ENCODE results near the gene TARBP1.
"Not testable (repeated sequence)": the region's sequence is repeated elsewhere in the genome, so short reads cannot be mapped to it uniquely, and the experiment has no call there.

TARBP1 gene

DNA sequence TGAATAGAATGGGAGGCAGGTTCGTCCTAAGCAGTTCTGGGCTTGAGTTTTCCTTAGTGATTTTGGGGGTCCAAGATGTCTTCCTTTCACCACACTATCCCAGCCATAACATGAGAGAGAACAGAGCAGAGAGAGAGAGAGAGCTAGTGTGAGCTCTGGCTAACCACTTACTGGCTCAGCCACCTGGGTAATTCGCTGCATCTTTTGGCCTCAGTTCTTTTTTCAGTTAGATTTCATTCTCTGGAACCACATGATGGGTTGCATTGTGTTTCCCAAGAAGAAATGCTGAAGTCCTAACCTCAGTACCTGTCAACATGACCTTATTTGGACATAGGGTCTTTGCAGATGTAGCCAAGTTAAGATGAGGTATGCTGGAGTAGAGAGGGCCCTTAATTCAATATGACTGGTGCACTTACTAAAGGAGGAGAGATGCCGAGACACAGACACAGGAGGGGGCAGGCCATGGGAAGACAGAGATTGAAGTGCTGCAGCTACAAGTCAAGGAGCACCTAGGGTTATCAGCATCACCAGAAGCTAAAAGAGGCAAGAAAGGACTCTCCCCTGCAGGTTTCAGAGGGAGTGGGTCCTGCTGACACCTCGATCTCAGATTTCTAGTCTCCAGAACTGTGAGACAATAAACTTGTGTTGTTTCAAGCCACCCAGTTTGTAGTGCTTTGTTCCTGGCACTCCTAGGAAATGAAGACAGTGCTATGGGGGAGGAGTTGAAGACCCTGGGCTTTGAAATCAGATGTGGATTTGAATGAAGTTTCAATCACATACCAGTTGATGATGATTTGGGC lies 26.2 kb upstream of the TARBP1 start:
- no peak for DNase-seq (ENCODE audit: low read depth, low spot score)

DNA sequence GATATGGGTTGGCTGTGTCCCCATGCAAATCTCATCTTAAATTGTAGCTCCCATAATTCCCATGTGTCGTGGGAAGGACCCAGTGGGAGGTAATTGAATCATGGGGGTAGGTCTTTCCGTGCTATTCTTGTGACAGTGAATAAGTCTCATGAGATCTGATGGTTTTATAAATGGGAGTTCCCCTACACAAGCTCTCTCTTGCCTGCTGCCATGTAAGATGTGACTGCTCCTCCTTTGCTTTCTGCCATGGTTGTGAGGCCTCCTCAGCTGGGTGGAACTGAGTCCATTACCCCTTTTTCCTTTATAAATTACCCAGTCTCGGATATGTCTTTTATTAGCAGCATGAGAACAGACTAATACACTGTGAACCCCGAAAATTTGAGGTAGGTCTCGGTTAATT lies 25.3 kb upstream of the TARBP1 start:
- not testable (repeated sequence) for DNase-seq (ENCODE audit: low read depth, low spot score)

DNA sequence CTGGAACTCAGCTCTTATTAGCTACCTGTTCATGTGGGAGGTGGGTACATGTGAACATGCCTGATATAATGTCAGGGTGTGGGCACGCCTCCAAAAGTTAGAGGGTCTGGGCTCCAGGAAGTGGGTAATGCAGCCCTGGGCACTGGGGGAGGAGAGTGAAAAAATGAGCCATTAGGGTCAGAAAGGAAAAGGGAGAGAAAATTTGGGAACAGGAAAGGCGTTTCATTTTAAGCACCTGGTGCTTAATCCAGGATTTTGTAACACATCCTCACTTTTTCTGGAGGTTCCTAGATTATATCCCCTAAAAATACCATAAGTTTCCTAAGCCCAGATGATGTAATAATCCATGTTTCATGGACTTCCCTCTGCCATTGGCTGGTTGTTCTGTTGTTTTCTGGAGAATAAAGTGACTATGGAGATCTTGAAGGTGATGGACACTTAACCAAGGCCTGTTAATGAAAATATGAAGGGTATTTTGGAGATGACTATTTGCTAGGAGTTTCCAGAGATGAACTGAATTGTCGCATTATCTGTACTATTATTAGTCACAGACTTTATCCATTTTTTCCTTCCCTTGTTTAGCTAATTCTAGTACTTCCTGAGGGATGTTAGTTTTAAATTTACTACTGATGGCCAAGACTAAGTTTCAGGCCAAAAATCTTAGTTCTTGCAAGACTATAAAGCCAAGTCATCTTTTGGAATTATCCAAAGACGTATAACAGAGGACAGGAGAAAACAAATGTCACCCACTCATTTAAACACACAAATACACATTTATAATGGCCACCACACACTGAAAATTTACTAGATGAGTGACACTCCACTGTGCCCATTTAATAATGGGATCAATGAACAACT lies 24.4 kb upstream of the TARBP1 start:
- no peak for DNase-seq (ENCODE audit: low read depth, low spot score)

DNA sequence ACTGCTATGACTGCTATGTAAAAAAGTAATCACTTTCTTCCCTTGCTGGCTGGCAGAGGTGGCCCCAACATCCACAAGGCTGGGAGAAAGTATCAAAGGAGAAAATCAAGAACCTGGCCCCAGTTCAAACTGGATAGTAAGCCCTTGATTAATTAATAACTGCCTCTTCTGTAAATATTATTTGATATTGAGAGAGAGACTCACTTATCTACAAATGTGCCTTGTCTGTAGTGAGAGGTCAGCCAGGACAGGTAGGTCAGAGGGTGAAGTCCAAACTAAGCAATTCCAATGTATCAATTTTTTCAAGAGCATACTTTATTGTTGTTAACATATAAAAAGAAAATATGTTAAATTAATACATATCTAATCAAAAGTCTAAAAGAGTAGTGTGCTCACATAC lies 23.8 kb upstream of the TARBP1 start:
- no peak for DNase-seq (ENCODE audit: low read depth, low spot score)

DNA sequence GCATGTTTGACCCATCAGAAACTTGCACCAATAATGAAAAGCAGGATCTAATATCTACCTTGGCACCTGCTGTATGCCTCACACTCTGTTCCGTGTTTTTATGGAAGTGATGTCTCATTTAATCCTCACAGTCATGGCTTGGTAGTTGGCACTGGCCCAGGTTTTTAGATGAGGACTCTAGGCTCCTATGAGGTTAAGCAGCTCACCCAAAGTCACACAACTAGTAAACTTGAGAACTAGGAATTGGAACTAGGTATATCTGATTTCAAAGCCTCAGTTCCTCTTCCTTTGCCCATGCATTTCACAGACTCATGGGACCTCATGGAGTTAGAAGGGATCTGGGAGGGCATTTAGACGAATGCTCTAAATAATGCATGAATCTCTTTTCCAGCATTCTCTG lies 21.3 kb upstream of the TARBP1 start:
- DNase-seq (ENCODE audit: low read depth, low spot score), result no peak

DNA sequence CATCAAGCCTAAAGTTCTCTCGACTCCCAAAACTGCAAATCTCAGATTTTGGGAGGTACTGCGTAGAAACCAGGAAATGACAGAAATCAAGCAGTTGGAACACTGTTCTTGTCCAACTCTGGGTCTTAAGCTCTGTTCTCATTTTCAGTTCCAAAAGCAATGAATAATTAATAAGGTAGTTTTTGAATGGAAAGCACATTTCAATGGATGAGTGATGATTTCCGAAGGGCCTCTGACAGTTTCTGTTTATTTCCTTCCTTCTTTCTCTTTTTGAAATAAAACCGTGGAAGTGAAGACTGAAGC lies 20.9 kb upstream of the TARBP1 start:
- DNase-seq (ENCODE audit: low read depth, low spot score), result no peak

DNA sequence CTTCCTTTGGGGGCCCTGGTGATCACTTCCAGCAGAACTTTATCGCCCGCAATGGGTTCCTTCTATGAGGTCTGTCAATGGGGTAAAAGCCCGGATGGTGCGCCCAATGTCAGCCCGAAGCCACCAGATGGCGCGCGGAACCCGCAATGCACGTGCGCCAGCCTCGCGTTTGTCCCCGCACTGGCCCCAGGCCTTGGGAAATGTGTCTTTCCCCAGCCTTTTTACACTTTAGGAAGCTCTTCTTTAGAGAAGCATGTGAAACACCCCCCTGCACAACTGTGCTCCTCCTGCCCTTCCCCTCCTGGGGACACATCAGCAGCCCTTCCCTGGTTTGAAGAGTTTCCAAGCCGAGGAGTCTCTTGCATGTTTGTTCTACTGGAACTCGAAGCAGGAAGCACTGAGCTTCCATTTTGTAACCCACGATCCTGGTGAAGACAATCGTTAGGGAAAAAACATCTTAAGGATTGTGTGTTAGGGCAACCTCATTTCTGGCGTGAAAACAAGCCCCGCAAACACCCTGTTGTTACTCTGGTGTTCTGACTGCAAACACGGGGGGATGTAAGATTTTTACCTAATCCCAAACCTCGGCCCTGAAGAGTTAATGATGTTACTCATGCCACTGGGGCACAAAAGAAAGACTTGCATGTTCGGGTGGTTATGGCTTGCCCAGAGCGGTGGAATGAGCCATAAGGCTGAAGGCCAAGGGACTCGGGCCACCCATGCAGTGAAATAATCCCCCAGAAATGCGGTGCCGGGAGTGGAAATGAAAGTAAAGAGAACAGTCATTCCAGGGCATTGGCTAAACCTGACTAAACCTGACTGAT lies 20.4 kb upstream of the TARBP1 start:
- peak; percentile 93 for DNase-seq (ENCODE audit: low read depth, low spot score)

DNA sequence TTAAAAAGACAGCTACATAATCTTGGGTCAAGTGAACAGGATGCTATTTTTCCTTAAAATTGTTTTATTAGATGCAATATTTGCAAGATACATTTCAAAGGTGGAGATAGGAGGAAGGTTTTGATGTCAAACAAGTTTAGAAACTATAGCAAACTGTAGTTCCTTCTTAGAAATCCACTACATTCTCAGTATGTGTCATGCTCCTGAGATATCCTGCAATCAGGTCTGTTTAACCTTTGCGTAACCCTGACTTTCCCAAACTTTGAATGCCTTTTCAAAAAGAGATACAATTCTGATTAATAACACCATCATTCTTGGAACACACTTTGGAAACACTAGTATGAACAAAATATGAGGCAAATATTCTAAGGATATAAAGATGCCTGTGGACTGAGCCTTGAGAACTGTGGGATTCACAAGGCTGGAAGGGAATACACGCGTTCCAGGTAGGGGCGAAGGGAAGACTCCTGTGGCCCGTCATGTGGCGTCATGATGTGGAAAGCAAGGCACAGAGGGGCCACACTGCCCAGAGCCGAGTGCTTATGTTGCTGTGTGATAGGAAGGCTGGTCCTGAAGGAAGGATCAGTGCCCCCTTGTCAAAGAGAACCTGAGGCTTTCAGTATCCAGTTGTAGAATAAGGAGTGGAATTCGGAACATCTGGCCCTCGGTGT lies 19.6 kb upstream of the TARBP1 start:
- DNase-seq (ENCODE audit: low read depth, low spot score), result no peak

DNA sequence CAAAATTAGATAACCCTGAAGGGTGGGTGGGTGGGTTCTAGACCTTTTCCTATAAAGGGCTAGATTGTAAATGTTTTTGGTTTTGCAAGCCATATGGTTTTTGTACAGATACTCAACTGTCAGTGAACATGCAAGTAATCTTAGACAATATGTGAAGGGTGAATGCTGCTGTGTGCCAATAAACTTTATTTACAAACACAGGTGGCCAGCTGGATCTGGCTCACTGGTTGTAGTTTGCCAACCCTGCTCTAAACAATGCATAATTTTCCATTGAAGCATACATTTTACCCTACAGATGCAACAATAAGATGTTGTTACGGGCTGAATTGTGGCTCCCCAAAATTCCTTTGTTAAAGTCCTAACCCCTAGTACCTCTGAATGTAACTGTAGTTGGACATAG lies 18.6 kb upstream of the TARBP1 start:
- DNase-seq (ENCODE audit: low read depth, low spot score), result no peak

DNA sequence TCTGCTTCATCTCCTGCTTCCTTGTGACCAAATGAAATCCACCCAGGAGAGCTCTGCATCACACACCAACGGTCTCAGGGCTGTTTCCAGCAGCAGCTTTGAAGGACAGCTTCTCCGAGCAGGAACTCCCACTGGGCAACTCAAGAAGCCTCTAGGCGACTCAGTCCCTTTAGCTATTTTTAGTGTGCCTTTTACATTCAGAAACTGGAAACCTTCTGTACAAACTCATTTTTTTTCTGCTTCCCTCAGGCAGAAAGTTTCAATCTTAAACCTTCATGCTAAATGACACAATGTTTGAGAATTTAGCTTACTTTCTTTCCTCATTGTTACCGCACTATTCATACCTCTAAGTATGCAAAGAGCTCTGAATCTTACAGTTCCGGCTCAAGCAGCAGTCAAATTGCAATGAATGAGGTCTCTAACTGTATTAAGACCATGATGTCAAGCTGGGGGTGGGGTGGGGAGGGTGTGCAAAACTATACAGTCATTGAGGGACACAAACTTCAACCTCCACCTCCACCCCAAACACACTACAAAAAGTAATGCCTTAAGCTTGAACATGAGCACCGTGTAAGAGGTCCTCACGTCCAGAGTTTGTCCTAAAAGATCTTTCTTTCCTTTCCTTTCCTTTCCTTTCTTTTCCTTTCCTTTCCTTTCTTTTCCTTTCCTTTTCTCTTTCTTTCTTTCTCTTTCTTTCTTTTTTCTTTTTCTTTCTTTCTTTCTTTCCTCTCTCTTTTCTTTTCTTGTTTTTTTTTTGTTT lies 16.4 kb upstream of the TARBP1 start:
- DNase-seq (ENCODE audit: low read depth, low spot score), result peak; percentile 59

DNA sequence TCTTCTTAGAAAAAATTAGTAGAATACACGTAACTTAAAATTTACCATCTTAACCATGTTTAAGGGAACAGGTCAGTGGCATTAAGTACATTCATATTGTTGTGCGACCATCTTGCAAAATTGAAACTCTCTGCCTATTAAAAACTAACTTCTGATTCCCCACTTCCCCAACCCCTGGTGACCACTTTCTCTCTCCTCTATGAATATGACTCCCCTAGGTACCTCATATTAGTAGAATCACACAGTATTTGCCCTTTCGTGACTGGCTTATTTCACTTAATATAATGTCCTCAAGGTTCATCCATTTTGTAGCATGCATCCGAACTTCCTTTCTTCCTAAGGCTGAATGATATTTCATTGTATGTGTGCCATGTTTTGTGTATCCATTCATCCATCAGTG lies 15.1 kb upstream of the TARBP1 start:
- DNase-seq (ENCODE audit: low read depth, low spot score), result no peak

DNA sequence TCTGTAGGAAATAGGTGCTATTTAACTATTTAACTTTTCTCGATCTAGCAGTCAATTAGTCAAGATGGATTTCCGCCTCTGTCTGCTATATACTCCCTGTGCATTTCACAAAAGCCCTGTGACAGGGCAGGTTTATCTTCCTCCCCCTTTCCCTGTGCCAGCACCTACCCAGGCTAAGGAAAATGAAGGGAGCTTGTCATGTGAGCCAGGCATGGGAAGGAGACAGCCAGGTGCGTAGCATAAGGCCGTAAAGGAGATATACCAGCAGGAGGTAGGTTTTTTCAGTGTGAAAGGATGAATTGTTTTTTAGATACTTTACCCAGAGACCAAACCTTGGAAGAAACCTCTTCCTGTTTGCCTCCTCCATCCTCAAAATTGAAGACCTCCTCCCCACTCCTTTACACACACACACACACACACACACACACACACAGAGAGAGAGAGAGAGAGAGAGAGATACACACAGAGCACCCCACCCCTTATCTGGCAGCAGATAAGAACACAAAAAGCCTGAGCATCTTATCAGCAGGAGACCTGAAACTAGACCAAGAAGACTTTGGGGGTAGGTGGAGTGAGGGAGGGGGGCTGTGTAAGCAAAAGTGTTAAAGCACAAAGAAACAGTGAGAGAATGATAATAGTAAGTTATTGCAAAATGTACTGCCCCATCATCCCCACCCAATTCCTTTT lies 12.0 kb upstream of the TARBP1 start:
- no peak for DNase-seq (ENCODE audit: low read depth, low spot score)

DNA sequence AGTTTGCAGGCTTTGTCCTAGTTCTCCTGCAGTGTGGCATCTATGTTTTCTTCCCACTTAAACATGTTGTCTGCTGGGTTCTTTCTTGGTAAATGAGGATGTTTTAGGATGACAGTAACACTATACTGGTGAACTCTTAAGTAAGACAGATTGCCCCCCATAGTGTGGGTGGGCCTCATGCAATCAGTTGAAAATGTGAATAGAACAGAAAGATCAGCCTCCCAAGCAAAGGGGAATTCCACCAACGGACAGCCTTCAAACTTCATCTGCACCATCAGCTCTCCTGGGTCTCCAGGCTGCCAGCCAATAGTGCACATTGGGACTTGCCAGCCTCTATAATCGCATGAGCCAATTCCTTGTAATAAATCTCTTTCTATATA lies 10.7 kb upstream of the TARBP1 start:
- no peak for DNase-seq (ENCODE audit: low read depth, low spot score)

DNA sequence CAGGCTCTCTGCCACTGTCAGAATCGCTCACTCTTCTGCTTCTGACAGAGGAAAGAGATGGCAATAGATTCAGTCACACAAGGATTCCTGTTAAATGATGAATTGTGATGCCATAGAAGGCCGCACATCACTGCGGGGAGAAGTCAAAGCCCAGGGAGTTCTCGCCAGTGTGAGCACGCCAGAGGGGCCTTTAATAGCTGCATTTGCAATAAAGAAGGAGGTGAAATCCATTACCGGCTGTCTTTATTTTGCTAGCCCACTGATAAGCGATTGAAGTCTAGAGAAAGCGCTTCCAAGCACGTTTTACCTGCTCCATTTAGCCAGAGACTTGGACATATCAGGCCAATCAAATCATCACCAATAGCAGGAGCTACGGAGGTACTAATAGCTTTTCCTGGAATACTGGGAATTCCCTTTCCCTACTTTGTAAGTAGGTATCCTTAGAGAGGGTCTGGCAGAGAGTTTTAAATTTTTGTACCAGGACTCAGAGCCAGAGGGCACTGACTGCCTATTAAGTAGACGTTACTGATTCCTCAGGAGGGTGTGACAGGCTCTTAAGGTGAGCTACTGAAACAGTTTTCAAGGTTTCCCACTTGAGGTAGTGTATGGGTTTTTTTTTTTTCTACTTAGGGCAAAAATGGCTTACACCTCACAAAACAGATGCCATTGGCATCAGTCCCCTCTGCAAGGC lies 10.2 kb upstream of the TARBP1 start:
- DNase-seq (ENCODE audit: low read depth, low spot score), result no peak

DNA sequence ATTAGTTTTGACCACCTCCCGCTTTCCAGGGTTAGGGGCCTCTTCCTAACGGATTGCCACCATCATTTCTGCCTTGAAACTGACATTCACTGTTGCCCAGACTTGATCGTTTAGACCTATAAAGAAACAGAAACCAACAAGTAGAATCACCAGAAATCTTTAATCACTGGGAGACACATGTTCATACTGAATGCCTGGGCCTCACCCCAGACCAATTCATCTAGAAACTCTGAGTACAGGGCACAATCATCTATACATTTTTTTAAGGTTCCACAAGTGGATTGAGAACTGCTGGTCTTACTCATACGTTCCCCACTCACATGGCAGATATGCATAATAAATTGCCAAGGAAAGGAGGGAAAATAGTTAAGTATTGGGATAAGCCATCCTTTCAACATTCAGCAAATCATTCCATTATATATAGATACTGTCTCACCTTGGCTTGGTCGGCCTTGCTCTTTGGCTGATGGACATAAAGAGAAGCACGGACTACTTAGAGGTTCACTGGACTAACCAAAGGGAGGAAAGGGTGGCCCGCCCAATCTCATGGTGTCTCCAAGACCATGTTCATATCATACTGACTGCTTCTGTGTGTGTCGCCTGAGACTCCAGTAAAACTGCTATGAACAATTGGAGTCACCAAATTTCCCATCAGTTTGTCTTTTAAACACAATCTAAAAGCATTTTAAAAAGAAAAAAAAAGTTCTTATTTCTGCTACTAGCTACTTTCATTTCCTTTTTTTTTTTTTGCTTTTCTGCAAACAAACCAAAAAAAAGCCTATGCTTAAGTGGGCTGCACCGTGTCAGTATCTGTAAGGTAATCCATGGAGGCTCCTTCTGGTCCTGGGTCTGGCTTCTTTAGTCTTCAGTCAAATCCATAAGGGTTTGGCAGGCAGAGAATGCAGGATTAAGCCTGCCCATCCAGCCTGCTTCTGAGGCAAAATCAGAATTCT lies 9.4 kb upstream of the TARBP1 start:
- no peak for DNase-seq (ENCODE audit: low read depth, low spot score)

DNA sequence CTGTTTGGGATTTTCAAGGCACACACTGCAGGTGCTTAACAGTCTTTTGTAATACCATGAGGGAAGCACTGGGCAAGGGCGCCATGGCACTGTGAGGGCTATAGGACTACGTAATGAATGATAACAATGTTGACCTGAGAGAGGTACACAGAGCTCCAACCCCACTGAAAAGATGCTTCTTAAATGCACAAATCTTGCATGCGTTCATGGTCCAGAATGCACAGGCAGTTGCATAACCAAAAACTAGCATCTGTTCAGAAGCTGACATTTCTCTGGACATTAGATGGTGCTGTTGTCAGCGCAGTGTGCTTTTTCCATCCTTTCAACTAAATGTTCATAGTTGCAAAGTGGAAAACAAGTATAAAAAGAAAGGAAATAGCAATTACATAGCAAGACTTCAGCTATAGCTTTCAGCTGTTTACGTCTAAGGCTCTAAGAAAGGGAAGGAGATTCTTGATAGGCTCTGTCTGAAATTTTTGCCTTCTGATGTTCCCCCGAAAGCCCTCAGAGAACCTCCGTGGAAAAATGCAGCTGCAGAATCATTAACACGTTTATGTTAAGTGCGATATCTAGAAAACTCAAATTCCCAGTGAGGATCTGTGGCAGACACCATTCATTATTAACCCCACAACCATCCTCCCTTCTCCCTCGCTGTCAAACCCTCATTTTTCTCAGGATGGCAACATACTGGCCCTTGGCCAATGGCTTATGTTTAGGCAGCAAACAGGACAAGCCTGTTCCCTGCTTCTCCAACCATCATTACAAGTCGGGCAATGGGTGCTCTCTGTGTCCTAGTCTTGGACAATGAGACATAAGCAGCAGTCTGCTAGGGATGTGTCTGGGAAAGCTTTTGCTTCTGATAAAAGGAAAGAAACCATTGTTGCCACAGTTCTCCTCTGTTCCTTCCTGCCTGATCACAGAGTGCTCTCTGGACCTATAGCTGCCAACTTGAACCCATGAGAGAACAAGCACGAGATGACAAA lies 8.2 kb upstream of the TARBP1 start:
- no peak for DNase-seq (ENCODE audit: low read depth, low spot score)

DNA sequence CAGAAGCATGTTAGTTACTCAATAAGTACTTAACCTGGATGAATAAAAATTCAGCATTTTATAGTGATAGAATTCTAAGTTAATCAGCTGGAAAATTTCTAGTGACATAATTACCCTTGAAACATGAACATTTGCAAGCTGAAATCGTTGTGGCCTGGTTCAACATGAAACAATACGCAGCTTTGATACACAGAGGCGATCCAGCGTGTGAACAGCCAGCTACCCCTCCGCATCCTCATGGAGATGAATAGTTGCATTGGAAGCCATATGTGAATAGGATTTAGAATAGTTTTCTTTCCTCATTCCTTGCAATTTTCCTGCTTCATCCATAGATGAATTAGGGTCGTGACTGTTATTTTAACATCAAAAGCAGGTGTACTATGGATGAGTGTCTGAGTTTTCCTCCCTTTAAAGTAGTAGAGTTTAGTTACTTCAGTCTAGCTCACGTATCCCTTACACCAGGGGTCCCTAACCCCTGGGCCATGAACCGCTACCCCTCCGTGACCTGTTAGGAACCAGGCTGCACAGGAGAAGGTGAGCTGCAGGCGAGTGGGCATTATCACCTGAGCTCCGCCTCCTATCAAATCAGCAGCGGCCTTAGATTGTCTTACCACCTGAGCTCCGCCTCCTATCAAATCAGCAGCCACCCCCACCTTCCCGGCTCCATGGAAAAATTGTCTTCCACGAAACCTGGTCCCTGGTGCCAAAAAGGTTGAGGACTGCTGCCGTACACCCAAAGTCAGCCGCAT lies 6.2 kb upstream of the TARBP1 start:
- DNase-seq (ENCODE audit: low read depth, low spot score), result no peak
